PC-3 (cell line): ENCODE measurements around the gene DNM2.

Source experiments
- CTCF ChIP-seq: fragments of 300-600 bp; sonication (generic); conservative IDR thresholded peaks from 2 replicates; pipeline ENCODE4 v1.5.1; 2017; ENCODE audit warnings: antibody characterized with exemption, low read depth, mild to moderate bottlenecking, low read length
- EZH2 ChIP-seq: fragments of 300-600 bp; sonication (generic); IDR thresholded peaks from one replicate; pipeline ENCODE4 v1.6.1; 2017; ENCODE audit warnings: antibody characterized with exemption, mild to moderate bottlenecking, low read length; ENCODE audit not compliant: unreplicated experiment

- no peak for TF ChIP-seq EZH2
- no peak for TF ChIP-seq CTCF
Observed at GRCh38 chr19:10768369-10768768, 50.5 kb downstream of the DNM2 start.
